Hepatocyte (in vitro differentiated cells): ENCODE results near the gene ACOXL. TPM values are rescaled to one million over a fixed set of nuclear protein-coding genes. Genes with fewer than 3 reads are reported as not detected.

Experiments
- DNase-seq: peaks from one replicate; pipeline ENCODE4 v3.0.0-alpha.2; 2016; ENCODE audit warnings: low spot score
- H2AFZ ChIP-seq: fragments of 200-600 bp; sonication (generic); 2 replicates; pipeline ENCODE4 v1.6.0; 2016; ENCODE audit warnings: antibody characterized with exemption, mild to moderate bottlenecking
- H3K27ac ChIP-seq: fragments of 200-600 bp; sonication (generic); 2 replicates; pipeline ENCODE4 v1.5.1; 2016; ENCODE audit warnings: mild to moderate bottlenecking
- H3K27me3 ChIP-seq: fragments of 200-600 bp; sonication (generic); 2 replicates; pipeline ENCODE4 v1.6.1; 2016
- H3K36me3 ChIP-seq: fragments of 200-600 bp; sonication (generic); replicated peaks from 2 replicates; pipeline ENCODE4 v1.5.1; 2016; ENCODE audit warnings: low read depth; ENCODE audit not compliant: insufficient read depth
- H3K4me1 ChIP-seq: fragments of 200-600 bp; sonication (generic); 2 replicates; pipeline ENCODE4 v1.5.1; 2016; ENCODE audit warnings: mild to moderate bottlenecking, moderate library complexity; ENCODE audit not compliant: insufficient read depth
- H3K4me2 ChIP-seq: fragments of 200-600 bp; sonication (generic); 2 replicates; pipeline ENCODE4 v1.6.0; 2016
- H3K4me3 ChIP-seq: fragments of 200-600 bp; sonication (generic); 2 replicates; pipeline ENCODE4 v1.5.1; 2016; ENCODE audit warnings: mild to moderate bottlenecking
- H3K79me2 ChIP-seq: fragments of 200-600 bp; sonication (generic); 2 replicates; pipeline ENCODE4 v1.6.0; 2017; ENCODE audit warnings: mild to moderate bottlenecking
- H3K9me2 ChIP-seq: fragments of 200-600 bp; sonication (generic); replicated peaks from 2 replicates; pipeline ENCODE4 v1.6.0; 2017; ENCODE audit warnings: mild to moderate bottlenecking; ENCODE audit not compliant: insufficient read depth
- H3K9me3 ChIP-seq: fragments of 200-600 bp; sonication (generic); 2 replicates; pipeline ENCODE4 v1.5.1; 2016; ENCODE audit warnings: low read depth, mild to moderate bottlenecking
- H4K20me1 ChIP-seq: fragments of 200-600 bp; sonication (generic); 2 replicates; pipeline ENCODE4 v1.6.0; 2016; ENCODE audit warnings: mild to moderate bottlenecking; ENCODE audit not compliant: insufficient read depth, poor library complexity, severe bottlenecking
- CTCF ChIP-seq: fragments of 200-600 bp; sonication (generic); IDR thresholded peaks from 2 replicates; pipeline ENCODE4 v1.5.1; 2016; ENCODE audit warnings: antibody characterized with exemption, mild to moderate bottlenecking; ENCODE audit not compliant: poor library complexity
- EZH2 ChIP-seq: fragments of 200-600 bp; sonication (generic); IDR thresholded peaks from 2 replicates; pipeline ENCODE4 v1.6.1; 2016; ENCODE audit warnings: antibody characterized with exemption, mild to moderate bottlenecking, borderline replicate concordance
- EZH2phosphoT487 ChIP-seq: fragments of 200-600 bp; sonication (generic); IDR thresholded peaks from one replicate; pipeline ENCODE4 v1.6.1; 2018; ENCODE audit warnings: antibody characterized with exemption, mild to moderate bottlenecking, low read depth, moderate library complexity; ENCODE audit not compliant: unreplicated experiment, severe bottlenecking
- WGBS: methylation state at CpG from one replicate; pipeline ENCODE4 v1.1.6; 2016; ENCODE audit warnings: low lambda C conversion rate; ENCODE audit errors: missing lambda C conversion rate; 5-methylcytosine and 5-hydroxymethylcytosine counted together
- polyA plus RNA-seq: library from polyadenylated mRNA; unstranded; fragments of >200 nt; fragmentation: Nextera tagmentation; extraction: Ambion mirVana; gene quantifications from 2 replicates; pipeline ENCODE4 v1.2.1, GENCODE V29; 2016
- total RNA-seq: library from RNA; depleted of rRNA; stranded (reverse); fragments of >200 nt; gene quantifications from 2 replicates; pipeline ENCODE4 v1.2.3, GENCODE V29; 2014

Gene ACOXL
- total and polyA plus RNA-seq, 2 experiments from 2014 or later = 0.23 to 1.1 TPM

DNA sequence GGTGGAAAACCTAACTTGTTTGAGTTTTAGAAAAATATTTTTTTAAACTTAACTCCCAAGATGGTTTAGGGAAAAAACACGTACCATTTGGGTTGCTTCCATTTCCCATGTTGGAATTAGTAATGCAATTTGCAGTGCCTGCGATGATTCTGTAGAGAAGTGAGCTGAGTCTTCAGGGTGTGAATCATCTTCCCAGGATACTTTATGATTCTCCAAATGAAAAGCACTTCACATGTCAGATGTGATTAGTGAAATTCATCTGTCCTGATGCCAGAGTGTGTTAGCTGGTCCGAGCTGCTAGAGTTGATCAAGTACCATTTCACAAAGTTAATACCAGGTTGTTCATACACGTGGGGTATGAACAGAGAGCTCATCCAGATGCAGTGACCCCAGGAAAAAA lies 59.1 kb downstream of the ACOXL start:
- peaks cover 35% of the 10 kb centered on the region for H3K27me3 ChIP-seq
- H3K4me3 ChIP-seq = no peak overlapping the region

GRCh38 chr2:110793034-110793433 lies 60.7 kb downstream of the ACOXL start:
- Histone ChIP-seq H2AFZ (no peak overlapping the region), H3K4me1 (no peaks in the 10 kb centered on the region), H3K79me2 (no peaks in the 10 kb centered on the region), H3K27ac (no peak overlapping the region), H3K9me2 (no peaks in the 10 kb centered on the region), H3K4me3 (no peak overlapping the region), H3K27me3 (peaks cover 35% of the 10 kb centered on the region), H3K36me3 (no peaks in the 10 kb centered on the region), H4K20me1 (no peaks in the 10 kb centered on the region), H3K4me2 (no peak overlapping the region), H3K9me3 (no peaks in the 10 kb centered on the region)
- no peak for DNase-seq
- 88% methylated on average over 4 of the region's 4 CpGs for WGBS
- no peak for TF ChIP-seq EZH2phosphoT487
- no peak for TF ChIP-seq CTCF
- no peak for TF ChIP-seq EZH2

More for the DNA sequence above, 59.1 kb downstream of the ACOXL start:
- no peak overlapping the region for H2AFZ ChIP-seq
- no peaks in the 10 kb centered on the region for H3K9me2 ChIP-seq
- no peak overlapping the region for H3K27ac ChIP-seq
- H3K9me3 ChIP-seq = no peaks in the 10 kb centered on the region
- H3K36me3 ChIP-seq = no peaks in the 10 kb centered on the region
- TF ChIP-seq EZH2 = no peak
- no peak for TF ChIP-seq CTCF
- TF ChIP-seq EZH2phosphoT487 = no peak
- no peak for DNase-seq
- no peaks in the 10 kb centered on the region for H3K79me2 ChIP-seq
- no peak overlapping the region for H3K4me2 ChIP-seq
- WGBS = 82% methylated on average over 4 of the region's 4 CpGs
- no peaks in the 10 kb centered on the region for H4K20me1 ChIP-seq
- H3K4me1 ChIP-seq = no peaks in the 10 kb centered on the region

- TF ChIP-seq EZH2 = no peak
- H3K27ac ChIP-seq = no peak overlapping the region
- no peaks in the 10 kb centered on the region for H3K79me2 ChIP-seq
- H3K4me1 ChIP-seq = no peaks in the 10 kb centered on the region
- H3K9me2 ChIP-seq = no peaks in the 10 kb centered on the region
- DNase-seq = no peak
- peaks cover 33% of the 10 kb centered on the region for H3K27me3 ChIP-seq
- no peaks in the 10 kb centered on the region for H3K36me3 ChIP-seq
- H2AFZ ChIP-seq = no peak overlapping the region
- WGBS = 85% methylated on average over 4 of the region's 4 CpGs
- no peaks in the 10 kb centered on the region for H3K9me3 ChIP-seq
- H4K20me1 ChIP-seq = no peaks in the 10 kb centered on the region
- no peak overlapping the region for H3K4me3 ChIP-seq
- H3K4me2 ChIP-seq = no peak overlapping the region
Measured at GRCh38 chr2:110794390-110794789, 62.0 kb downstream of the ACOXL start.

DNA sequence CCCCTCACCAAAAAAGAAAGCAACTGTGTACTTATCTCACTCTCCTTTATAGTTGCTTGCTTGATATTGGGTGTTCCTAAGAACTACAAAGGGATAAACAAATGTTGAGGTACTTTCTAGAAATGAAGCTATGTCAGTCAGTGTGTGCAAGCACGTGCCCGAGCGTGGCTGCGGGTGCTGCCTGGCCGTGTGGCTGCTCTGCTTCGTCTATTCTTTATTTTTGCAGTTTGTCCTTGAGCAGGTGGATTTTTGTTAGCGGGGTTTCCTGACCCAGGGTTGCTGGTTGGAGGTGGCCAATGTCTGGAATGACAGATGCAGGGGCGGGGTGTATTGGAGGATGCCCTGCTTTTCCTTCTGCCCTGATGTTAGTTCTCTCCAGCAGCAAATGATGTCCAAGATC lies 62.6 kb downstream of the ACOXL start:
- no peak for DNase-seq
- Histone ChIP-seq H3K27ac (no peak overlapping the region), H3K4me3 (no peak overlapping the region), H3K36me3 (no peaks in the 10 kb centered on the region), H3K27me3 (peaks cover 29% of the 10 kb centered on the region), H3K4me1 (no peaks in the 10 kb centered on the region), H3K9me3 (no peaks in the 10 kb centered on the region), H2AFZ (no peak overlapping the region), H3K4me2 (no peak overlapping the region), H3K9me2 (no peaks in the 10 kb centered on the region), H3K79me2 (no peaks in the 10 kb centered on the region), H4K20me1 (no peaks in the 10 kb centered on the region)
- WGBS = 95% methylated on average over 8 of the region's 8 CpGs
- TF ChIP-seq EZH2phosphoT487 (no peak), CTCF (no peak), EZH2 (no peak)
